Psoas muscle (tissue), 8 donors: Measurements from ENCODE around the gene DUSP16. TPM values are rescaled to one million over a fixed set of nuclear protein-coding genes. Genes with fewer than 3 reads are reported as not detected.
"Not testable (repeated sequence)": the region's sequence is repeated elsewhere in the genome, so short reads cannot be mapped to it uniquely, and the experiment has no call there.

Source experiments
- ATAC-seq, 4 donors: fragments of 200-7000 bp; cut with Tn5 transposase; one replicate each; pipeline ENCODE4 v1.9.1; 2020; ENCODE audit warnings: moderate library complexity in 3 of 4, mild to moderate bottlenecking in 2 of 4
- DNase-seq, 2 donors: peaks; one replicate each; pipeline ENCODE4 v3.0.0-alpha.2; 2020
- H3K27ac ChIP-seq: fragments of 200-600 bp; one replicate; pipeline ENCODE4 v1.8.0; 2022
- H3K27me3 ChIP-seq, 3 donors: fragments of 200-600 bp in 1 of 3; one replicate each; pipeline versions ENCODE4 v1.6.1 to v1.8.0; 2013 to 2022; ENCODE audit warnings: low read length in 2 of 3, mild to moderate bottlenecking in 2 of 3, moderate library complexity in 1 of 3; ENCODE audit not compliant: insufficient read depth in 3 of 3
- H3K36me3 ChIP-seq, 2 donors: fragments of 200-600 bp in 1 of 2; one replicate each; pipeline versions ENCODE4 v1.6.1 to v1.8.0; 2013 to 2022; ENCODE audit warnings: low read depth in 1 of 2, mild to moderate bottlenecking in 1 of 2, moderate library complexity in 1 of 2; ENCODE audit not compliant: insufficient read depth in 1 of 2
- H3K4me1 ChIP-seq: fragments of 200-600 bp; one replicate; pipeline ENCODE4 v1.8.0; 2022
- H3K4me3 ChIP-seq: fragments of 200-600 bp; one replicate; pipeline ENCODE4 v1.8.0; 2022; ENCODE audit warnings: mild to moderate bottlenecking
- H3K9me3 ChIP-seq: fragments of 200-600 bp; one replicate; pipeline ENCODE4 v1.8.0; 2022
- WGBS, 3 donors: extraction: QIAGEN DNeasy Blood & Tissue Kit; methylation state at CpG; one replicate each; pipeline versions ENCODE4 v1.1.6 to v1.1.7; 2013; 5-methylcytosine and 5-hydroxymethylcytosine counted together
- intact Hi-C, 2 donors: fragments of 100-400 bp; cut with DNase I; formaldehyde crosslinking; loops; one replicate each; pipeline versions ENCODE4 v1.11.0 to v1.14.2; 2022
- polyA plus RNA-seq, 3 donors: library from polyadenylated mRNA; stranded (reverse); fragments of 200-250 nt; gene quantifications; one replicate each; pipeline ENCODE4 v1.2.3, GENCODE V29; 2013
- total RNA-seq, 4 donors: library from RNA; stranded (reverse); fragmentation: NEBNext Ultra II Directional in 2 of 4; extraction: Animal tissue kit (Norgen Biotek cat#: 25700) in 2 of 4; gene quantifications; one replicate each; pipeline versions ENCODE4 v1.2.1 to v1.2.4, GENCODE V29; 2021 to 2023
- TF ChIP-seq, protein P1 (sequence below): fragments of 200-600 bp; IDR thresholded peaks from one replicate; pipeline ENCODE4 v1.8.0; 2022; ENCODE audit warnings: antibody characterized with exemption
- donor health status: healthy with polysubstance abuse.
- donor health status: DM: no; HTN: no; CAD: no; lungs with moderate emphysema.
- donor health status: Bipolar disorder and iron deficiency.
- donor health status: healthy.
- donor health status: DM: yes; HTN: yes; CAD: no.
- donor health status: DM: no; HTN: no; CAD: no.
- donor health status: DM: no; HTN: no; CAD: no.
- donor health status: DM: yes; HTN: yes; CAD: no.

DUSP16 gene
- total and polyA plus RNA-seq, 7 donors, result 3.3 to 23.8 (median 14.2) TPM

DNA sequence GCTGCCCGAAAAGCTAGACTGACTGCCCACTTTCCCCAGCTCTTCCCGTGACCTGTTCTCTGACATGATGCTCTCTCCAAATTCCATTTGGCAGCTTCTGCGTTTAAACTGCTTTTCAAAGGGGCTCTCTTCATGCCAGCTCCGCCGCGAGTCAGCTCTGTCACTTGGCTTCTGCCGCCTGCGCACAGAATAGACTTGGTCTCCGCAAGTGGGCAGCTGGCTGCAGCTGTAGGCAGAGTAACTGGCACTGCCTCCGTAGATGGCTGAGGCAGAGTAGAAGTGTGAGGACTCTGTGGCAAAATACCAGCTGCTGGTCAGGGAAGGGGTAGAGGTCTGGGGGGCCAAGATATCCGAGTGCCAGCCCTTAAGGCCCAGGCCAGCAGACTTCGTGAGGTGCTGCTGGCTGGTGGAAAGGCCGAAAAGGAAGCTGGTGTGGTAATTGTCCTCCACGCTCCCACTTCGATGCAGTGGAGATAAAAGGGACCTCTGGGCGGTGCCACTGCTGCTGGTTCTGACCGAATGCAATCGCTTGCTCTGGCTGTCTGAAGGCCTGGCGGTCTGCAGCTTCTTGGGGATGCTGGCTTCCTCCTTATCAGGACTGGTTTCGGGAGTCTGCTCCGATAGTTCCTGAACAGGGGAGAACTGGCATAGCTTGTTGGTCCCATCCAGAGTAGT is 85.7 kb downstream of the DUSP16 start:
- Histone ChIP-seq H3K4me1 (no peaks in the 10 kb centered on the region), H3K9me3 (no peaks in the 10 kb centered on the region), H3K4me3 (no peak overlapping the region), H3K36me3 (peaks cover 0 to 59% of the 10 kb centered on the region in 2 donors), H3K27me3 (no peaks in the 10 kb centered on the region), H3K27ac (no peak overlapping the region)
- intact Hi-C loops, result no loop called here
- 54 to 70% (median 56%) methylated on average over 21 of the region's 21 CpGs for WGBS, 3 donors
- TF ChIP-seq, protein P1, sequence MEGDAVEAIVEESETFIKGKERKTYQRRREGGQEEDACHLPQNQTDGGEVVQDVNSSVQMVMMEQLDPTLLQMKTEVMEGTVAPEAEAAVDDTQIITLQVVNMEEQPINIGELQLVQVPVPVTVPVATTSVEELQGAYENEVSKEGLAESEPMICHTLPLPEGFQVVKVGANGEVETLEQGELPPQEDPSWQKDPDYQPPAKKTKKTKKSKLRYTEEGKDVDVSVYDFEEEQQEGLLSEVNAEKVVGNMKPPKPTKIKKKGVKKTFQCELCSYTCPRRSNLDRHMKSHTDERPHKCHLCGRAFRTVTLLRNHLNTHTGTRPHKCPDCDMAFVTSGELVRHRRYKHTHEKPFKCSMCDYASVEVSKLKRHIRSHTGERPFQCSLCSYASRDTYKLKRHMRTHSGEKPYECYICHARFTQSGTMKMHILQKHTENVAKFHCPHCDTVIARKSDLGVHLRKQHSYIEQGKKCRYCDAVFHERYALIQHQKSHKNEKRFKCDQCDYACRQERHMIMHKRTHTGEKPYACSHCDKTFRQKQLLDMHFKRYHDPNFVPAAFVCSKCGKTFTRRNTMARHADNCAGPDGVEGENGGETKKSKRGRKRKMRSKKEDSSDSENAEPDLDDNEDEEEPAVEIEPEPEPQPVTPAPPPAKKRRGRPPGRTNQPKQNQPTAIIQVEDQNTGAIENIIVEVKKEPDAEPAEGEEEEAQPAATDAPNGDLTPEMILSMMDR, result no peak
- ATAC-seq (peak; percentile 34 to 74 (median 68)), DNase-seq (no peak)

DNA sequence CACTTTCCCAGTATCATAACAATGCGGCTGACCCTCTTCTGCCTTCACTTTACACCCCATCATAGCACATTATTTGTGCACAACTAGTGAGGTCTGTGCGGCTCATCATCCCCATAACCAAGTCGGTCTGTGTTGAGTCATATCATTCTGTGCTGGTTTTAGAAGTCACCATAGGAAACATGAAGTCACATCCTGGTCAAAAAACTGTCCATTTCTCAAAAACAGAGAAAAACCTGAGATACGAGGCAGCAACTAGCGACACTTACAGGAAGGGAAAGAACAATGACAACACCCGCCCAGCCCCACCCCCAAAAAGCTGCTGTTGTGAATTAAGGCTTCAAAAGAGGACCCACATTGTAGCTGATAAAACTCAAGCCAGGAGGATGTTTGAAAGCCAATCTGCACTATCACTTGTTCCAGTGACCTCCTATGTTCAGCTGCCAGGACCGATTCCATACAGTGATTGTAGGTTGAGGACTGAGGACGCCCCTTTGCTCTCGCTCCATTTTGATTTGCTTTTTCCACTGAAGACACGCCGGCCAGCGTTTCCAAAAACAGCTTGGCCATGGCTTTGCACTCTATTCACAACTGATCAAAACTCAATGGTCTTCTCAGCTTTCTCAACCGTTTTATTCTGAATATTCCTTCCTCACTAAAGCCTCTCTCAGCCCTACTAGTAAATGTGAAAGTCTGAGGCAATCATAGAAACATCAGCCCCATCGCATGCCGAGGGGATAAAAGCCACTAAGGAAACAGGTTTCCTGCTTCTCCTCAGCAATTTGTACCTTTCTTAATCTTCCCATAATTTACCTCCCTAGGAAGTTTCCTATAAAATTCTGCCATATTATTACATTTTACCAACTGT is 87.5 kb downstream of the DUSP16 start:
- TF ChIP-seq, protein P1, result no peak

DNA sequence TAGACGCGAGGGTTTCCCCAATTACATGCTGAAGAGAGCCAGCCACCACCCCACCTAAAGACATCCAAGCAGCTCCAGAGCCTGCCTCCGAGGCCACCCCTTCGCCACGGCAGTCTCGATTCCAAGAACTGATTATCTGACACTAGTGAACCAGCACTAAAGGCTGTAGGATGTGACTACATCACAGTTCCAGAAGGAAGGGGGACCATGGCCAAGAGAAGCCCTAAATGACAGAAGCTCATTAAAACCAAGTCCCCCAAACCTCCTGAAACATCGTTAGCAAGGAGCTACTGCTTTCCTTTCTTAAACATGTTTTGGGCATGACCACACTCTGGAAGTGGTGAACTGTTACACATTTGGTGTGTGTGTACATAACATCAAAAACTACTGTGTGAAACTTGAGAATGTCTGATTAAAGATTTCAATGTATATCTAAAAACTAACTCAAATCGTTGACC is 88.2 kb downstream of the DUSP16 start:
- H3K36me3 ChIP-seq, result peaks cover 0 to 49% of the 10 kb centered on the region in 2 donors
- WGBS, 3 donors, result 67 to 75% (median 72%) methylated on average over 8 of the region's 8 CpGs

More for the DNA sequence above, 87.5 kb downstream of the DUSP16 start:
- Histone ChIP-seq H3K36me3 (peaks cover 0 to 56% of the 10 kb centered on the region in 2 donors), H3K4me1 (no peaks in the 10 kb centered on the region), H3K27me3 (no peaks in the 10 kb centered on the region), H3K9me3 (no peaks in the 10 kb centered on the region), H3K27ac (peak overlapping the region; percentile 2), H3K4me3 (no peak overlapping the region)
- DNase-seq, result no peak
- ATAC-seq, result peak in 2 of 4 donors; percentile 30 to 45
- intact Hi-C loops, result no loop called here
- WGBS, 3 donors, result 78 to 86% (median 80%) methylated on average over 15 of the region's 15 CpGs

DNA sequence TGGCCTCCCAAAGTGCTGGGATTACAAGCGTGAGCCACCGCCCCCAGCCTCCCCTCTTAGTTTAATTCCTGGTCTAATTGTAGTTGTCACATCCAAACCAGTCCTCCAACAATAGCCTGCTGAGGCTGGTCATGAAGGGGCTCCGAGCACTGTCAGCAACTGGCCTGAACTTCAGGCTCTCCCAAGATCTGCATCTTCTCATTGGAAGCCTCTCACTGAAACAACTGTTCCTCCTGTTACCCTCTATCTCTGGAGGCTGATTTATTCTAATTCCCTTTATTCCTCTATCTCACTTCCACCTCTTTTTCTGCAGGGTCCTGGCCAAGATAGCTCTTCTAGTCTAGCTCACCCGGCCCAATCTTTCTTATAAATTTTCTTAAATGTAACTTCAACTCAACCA is 89.4 kb downstream of the DUSP16 start:
- TF ChIP-seq, protein P1, result no peak
- intact Hi-C loops, result no loop called here
- H3K4me1 ChIP-seq, result no peaks in the 10 kb centered on the region
- DNase-seq, result no peak
- H3K9me3 ChIP-seq, result no peaks in the 10 kb centered on the region
- ATAC-seq, result no peak
- H3K36me3 ChIP-seq, result peaks cover 0 to 37% of the 10 kb centered on the region in 2 donors
- H3K27me3 ChIP-seq, result no peaks in the 10 kb centered on the region
- no peak overlapping the region for H3K4me3 ChIP-seq
- WGBS, 3 donors, result 95 to 98% (median 98%) methylated on average over 4 of the region's 4 CpGs
- no peak overlapping the region for H3K27ac ChIP-seq

More for the DNA sequence above, 88.2 kb downstream of the DUSP16 start:
- Histone ChIP-seq H3K9me3 (no peaks in the 10 kb centered on the region), H3K27ac (peak overlapping the region; percentile 2), H3K27me3 (no peaks in the 10 kb centered on the region), H3K4me1 (no peaks in the 10 kb centered on the region), H3K4me3 (no peak overlapping the region)
- ATAC-seq (no peak), DNase-seq (no peak)
- intact Hi-C loops, result no loop called here
- TF ChIP-seq, protein P1, result no peak

DNA sequence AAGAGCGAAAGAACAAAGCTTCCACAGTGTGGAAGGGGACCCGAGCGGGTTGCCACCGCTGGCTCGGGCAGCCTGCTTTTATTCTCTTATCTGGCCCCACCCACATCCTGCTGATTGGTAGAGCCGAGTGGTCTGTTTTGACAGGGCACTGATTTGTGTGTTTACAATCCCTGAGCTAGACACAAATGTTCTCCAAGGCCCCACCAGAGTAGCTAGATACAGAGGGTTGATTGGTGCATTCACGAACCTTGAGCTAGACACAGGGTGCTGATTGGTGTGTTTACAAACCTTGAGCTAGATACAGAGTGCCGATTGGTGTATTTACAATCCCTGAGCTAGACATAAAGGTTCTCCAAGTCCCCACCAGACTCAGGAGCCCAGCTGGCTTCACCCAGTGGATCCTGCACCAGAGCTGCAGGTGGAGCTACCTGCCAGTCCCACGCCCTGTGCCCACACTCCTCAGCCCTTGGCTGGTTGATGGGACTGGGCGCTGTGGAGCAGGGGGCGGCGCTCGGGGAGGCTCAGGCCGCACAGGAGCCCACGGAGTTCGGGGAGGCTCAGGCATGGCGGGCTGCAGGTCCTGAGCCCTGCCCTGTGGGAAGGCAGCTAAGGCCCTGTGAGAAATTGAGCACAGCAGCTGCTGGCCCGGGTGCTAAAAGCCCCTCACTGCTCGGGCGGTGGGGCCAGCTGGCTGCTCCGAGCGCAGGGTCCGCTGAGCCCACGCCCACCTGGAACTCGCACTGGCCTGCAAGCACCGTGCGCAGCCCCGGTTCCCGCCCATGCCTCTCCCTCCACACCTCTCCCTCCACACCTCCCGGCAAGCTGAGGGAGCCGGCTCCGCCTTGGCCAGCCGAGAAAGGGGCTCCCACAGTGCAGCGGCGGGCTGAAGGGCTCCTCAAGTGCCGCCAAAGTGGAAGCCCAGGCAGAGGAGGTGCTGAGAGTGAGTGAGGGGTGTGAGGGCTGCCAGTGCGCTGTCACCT is 90.4 kb downstream of the DUSP16 start:
- H3K27ac ChIP-seq, H3K4me1 ChIP-seq, ATAC-seq, H3K27me3 ChIP-seq, H3K4me3 ChIP-seq, H3K9me3 ChIP-seq, intact Hi-C loops, DNase-seq: not testable (repeated sequence)
- 86 to 89% (median 88%) methylated on average over 27 to 37 of the region's 37 CpGs for WGBS, 3 donors
- peaks cover 0 to 28% of the 10 kb centered on the region in 2 donors for H3K36me3 ChIP-seq
